NCI-H2227 treated with DMSO at 0.1 percent for 48 hours (cell line): ENCODE data around the gene TDRD12.

Experiments
- DNase-seq: peaks from one replicate; lab custom pipeline; 2025; lab: John Stamatoyannopoulos, UW

TDRD12 gene, protein sequence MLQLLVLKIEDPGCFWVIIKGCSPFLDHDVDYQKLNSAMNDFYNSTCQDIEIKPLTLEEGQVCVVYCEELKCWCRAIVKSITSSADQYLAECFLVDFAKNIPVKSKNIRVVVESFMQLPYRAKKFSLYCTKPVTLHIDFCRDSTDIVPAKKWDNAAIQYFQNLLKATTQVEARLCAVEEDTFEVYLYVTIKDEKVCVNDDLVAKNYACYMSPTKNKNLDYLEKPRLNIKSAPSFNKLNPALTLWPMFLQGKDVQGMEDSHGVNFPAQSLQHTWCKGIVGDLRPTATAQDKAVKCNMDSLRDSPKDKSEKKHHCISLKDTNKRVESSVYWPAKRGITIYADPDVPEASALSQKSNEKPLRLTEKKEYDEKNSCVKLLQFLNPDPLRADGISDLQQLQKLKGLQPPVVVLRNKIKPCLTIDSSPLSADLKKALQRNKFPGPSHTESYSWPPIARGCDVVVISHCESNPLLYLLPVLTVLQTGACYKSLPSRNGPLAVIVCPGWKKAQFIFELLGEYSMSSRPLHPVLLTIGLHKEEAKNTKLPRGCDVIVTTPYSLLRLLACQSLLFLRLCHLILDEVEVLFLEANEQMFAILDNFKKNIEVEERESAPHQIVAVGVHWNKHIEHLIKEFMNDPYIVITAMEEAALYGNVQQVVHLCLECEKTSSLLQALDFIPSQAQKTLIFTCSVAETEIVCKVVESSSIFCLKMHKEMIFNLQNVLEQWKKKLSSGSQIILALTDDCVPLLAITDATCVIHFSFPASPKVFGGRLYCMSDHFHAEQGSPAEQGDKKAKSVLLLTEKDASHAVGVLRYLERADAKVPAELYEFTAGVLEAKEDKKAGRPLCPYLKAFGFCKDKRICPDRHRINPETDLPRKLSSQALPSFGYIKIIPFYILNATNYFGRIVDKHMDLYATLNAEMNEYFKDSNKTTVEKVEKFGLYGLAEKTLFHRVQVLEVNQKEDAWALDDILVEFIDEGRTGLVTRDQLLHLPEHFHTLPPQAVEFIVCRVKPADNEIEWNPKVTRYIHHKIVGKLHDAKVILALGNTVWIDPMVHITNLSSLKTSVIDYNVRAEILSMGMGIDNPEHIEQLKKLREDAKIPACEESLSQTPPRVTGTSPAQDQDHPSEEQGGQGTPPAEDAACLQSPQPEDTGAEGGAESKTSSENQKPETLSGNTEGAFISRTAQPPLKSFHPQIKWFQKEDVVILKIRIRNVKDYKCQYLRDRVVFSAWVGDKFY (N-terminal part only)

DNA sequence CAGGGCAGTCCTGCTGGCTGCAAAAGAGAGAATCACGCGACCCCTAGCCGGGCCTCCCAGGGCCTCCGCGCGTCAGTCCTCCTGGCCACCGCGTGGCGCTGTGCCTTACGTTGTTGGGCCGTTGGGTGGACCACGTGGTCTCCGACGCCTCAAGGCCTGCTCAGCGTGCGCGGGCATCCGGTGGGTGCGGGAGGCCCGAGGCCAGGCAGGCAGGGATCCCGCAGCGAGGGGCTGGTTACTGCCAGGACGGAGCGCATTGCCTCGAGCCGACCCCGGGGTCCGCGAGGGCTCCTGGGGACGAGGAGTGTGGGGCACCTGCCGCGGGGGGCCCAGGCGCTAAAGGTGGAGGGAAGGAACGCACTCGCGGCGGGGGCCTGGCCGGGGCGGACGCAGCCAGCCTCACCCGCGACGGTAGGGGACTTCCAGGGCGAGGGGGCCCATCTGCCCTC is at the start of gene TDRD12:
Gene TDRD12, plus strand, starts transcription at position 157 of the 449 bp plus-strand sequence. CDS start 306 bp downstream, outside the sequence.
- no peak for DNase-seq

DNA sequence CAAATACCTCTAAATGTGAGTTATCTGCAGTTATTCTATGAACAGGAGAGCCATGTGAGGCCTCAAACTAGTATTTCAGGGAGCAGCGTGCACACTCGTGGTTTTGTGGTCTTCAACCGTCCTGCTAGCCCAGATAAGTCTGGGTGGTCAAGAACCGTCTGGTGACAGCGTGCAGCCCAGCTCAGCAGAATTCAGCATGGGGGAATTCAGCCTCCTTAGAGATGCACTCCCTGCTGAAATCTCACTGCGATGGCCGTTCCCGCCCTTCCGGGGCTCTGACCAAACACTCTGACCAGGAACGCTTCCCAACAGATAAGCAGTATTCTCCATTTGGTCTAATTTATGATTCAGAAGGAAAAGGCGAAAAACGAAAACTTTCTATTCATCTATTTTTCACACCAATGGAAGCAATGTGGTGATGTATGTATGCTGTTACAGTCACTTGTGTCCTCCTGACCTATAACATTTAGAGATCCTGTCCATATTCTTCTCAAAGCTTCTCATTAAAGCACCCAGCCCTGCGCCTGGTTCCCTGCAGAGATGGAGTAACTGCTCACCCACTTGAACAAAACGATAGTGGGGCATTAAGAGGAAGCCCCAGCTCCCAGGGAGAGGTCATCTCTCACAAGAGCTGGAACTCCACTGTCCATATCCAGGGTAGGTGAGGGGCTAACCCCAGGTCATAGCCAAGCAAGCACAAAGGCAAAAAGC is 47.5 kb upstream of the TDRD12 start:
- DNase-seq: no peak

DNA sequence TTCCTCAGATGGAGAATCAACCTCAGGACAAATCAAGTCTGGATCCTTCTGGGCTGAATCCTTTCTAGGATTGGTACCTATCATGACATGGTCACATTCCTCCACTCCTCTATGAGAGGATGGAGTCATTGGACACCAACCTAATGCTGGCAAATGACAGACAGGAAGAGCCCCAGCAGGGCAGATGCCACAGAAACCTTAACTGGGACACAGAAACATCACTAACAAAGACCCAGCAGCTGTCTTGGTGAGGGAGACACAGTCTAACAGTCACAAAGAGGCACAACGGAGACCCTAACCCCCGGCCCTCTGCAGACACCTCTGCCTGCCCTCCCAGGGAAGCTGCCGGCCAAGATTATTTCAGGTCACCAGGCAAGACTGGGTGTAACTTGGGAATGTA is 46.7 kb upstream of the TDRD12 start:
- no peak for DNase-seq

DNA sequence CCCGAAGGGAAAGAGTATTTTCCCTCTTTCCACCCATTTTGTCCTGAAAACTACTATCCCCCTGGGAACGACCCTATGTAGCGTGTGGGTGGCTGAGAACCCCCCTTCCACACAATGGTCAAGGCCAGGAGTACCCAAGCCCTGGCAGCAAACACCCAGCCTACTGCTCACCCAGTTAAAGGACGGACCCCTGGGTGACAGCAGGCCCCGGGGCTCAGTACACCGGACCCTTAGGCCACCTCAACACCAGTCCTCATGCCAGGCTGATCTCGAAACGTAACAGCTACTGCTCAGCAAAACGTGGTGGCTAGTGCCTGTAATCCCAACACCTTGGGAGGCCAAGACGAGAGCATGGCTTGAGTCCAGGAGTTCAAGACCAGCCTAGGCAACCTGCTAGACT is 46.0 kb upstream of the TDRD12 start:
- DNase-seq: no peak

DNA sequence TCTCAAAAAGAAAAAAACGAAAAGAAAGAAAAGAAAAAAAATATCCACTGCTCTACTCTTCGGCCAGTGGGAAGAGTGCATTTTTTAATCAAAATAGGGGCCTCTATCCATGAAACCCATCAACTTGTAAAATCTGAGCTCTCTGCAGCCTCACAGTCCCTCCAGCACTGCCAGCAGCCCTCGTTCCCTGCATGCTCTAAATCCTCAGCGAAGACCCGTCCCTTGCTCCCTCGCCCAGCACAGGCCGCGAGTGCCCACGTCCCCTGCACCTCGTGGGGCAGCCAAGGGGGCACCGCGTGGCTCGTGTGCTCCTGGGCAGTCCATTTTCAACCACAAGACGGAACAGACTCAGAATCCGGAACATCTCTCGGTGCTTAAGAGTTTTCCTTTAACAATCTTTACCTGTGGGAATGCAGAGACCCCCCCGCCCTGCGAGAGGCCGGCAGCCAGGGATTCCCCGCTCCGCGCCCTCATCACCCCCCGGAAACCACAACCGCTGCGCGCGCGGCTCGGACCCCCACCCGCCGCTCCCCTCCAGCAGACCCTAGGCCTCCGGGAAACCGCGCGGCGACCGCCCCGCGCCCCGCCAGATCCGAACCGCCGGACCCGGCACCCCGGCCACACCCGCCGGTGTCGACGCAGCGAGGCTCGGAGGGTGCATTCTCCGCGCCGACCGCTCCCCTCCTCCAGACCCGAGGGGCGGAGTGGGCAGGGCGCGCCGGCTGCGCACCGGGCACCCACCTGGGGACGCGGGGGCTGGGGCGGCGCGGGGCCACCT is 45.2 kb upstream of the TDRD12 start:
- peak; percentile 64 for DNase-seq

DNA sequence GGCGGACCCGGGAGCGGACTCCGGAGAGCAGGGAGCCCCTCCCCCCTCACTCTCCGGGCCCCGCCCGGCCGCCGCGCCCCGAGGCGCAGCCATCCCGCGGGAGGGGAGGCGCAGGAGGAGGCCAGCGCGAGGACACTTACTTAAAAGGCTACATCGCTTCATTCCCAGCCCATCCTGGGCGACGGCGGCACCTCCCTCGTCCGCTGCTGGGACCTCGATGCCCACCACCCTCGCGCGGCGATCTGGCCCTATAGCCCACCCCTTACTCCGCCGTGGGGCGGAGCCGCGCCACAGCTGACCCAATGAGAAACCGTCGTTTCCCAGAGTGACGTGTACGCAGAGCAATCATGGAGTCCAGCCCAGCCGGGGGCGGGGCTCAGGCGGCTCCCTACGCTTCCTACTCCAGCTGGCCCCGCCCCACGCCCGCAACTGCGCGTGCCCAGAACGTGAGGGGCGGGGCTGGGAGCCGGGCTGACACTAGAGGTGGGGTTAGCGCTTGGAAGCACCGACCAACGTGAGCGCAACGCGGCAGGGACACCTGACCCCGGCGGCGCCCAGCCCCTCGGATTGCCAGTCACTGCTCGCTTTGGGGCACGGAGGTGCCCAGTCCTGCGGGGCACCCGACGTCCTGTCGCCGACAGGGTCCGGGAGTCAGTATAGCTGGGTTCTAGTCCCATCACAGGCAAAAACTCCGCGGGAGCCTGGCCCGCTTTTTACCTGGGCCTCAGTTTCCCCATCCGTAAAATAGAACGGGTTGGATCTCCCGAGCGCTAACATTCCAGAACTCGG is 44.4 kb upstream of the TDRD12 start, which contains the start of gene ANKRD27:
Gene ANKRD27, minus strand, starts transcription at position 250 of the 789 bp plus-strand sequence. CDS start 16,165 bp downstream, outside the sequence.
- DNase-seq: peak; percentile 100

DNA sequence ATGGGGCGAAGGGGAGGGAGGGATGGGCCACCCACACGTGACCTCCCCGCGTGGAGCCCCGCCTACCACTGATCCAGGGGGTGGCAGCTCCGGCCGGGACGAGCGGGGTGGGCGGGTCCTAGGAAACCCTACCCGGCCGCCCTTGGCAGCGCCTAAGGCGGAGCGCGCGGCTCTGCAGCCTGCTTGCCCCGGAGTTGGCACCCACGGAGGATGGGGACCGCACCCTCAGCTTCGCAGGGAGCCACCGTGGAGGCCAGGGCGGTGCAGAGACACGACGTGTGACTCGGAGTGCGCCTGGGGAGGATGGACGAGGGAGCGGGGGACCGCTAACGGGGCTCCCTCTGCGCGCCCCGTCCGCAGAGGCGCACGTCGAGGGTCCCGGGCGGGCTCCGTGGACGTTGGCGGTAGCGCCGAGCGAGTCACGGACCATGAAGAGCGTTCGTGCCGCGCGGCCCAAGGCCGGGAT is 43.8 kb upstream of the TDRD12 start, which contains the start of gene RGS9BP:
Gene RGS9BP, plus strand, starts transcription at position 129 of the 466 bp plus-strand sequence. CDS start 416 bp downstream, outside the sequence.
- DNase-seq: peak; percentile 91

DNA sequence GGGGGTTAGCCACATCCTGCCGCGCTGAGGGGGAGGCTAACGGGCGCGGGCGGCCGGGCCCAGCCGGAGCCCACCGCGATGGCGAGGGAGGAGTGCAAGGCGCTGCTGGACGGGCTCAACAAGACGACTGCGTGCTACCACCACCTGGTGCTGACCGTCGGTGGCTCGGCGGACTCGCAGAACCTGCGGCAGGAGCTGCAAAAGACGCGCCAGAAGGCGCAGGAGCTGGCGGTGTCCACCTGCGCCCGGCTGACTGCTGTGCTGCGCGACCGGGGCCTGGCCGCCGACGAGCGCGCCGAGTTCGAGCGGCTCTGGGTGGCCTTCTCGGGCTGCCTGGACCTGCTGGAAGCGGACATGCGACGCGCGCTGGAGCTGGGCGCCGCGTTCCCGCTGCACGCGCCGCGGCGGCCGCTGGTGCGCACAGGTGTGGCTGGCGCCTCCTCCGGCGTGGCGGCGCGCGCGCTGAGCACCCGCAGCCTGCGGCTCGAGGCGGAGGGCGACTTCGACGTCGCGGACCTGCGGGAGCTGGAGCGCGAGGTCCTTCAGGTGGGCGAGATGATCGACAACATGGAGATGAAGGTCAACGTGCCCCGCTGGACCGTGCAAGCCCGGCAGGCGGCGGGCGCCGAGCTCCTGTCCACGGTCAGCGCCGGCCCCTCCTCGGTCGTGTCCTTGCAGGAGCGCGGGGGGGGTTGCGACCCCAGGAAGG is 43.2 kb upstream of the TDRD12 start:
- DNase-seq: peak; percentile 87

DNA sequence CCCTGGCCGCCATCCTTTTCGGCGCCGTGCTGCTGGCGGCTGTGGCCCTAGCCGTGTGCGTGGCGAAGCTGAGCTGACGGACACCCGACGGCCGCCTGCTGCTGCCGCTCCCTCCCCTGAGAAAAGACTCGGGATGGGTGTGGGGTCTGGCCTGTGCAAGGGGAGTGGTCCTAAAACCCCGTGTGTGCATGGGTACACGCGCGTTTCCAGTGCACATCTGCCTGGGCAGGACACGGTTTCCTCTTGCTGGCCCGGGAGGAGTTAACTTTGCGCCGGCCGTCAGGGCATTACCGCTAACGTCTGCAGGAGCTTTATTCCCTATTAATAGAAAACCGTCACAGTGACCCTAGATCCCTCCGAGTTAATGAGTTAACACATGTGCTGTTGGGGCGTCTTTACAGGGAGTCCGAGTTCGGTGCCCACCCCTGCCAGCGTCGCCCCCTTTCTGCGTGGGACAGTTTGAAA is 42.6 kb upstream of the TDRD12 start:
- no peak for DNase-seq

DNA sequence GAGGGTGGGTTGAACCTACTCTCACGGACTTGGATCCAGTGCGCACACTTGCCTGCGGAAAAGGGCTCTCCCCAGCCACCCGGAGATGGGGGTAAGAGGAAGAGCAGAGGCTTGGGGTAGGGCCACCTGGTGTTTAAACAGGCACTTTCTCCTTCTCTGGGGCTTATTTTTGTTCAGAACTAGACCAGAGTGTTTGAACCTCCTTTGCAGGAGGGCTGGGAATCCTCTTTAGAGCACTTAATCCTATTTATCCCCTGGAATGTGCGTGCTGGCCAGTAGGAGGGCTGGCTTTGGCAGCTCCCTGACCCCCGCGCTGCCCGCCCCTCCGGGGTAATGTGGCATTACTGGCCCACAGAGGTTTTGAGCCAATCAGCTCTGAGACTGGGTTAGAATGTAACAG is 41.9 kb upstream of the TDRD12 start:
- DNase-seq: no peak

DNA sequence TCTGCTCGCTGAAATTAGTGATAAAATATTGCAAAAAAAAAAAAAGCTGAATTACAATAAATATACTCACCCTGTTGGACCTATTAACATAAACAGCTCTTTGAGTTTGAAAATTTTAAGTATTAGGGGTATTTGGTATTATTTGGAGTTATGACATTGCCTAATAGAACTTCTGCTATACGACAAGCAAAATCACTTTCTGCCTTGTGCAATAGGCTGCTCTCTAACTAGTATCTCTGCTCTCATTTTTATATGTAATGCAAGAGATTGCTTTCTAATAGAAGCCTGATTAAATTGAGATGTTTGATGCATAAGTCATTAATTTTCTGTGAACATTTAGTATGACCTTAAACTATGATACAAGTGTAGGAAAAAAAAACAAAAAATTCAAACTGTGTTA is 38.6 kb upstream of the TDRD12 start:
- DNase-seq: no peak

DNA sequence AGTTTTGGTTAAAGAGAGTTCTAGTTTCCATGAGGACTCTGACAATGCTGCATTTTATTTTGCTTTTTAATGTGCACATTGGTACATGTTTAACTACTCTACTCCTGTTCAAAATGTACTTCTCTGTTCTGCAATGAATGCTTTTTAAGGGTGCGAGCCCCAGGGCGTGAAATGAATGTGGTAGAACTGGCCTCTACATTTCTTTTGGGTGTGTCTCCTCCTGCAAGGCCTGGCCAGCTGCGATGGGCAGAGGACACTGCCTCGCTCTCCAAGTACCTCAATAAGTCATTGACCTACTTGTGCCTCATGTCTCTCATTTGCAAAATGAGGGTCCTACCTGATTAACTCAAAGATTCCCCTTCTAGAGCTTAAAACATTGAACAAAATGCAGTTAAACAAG is 37.2 kb upstream of the TDRD12 start:
- DNase-seq: no peak

DNA sequence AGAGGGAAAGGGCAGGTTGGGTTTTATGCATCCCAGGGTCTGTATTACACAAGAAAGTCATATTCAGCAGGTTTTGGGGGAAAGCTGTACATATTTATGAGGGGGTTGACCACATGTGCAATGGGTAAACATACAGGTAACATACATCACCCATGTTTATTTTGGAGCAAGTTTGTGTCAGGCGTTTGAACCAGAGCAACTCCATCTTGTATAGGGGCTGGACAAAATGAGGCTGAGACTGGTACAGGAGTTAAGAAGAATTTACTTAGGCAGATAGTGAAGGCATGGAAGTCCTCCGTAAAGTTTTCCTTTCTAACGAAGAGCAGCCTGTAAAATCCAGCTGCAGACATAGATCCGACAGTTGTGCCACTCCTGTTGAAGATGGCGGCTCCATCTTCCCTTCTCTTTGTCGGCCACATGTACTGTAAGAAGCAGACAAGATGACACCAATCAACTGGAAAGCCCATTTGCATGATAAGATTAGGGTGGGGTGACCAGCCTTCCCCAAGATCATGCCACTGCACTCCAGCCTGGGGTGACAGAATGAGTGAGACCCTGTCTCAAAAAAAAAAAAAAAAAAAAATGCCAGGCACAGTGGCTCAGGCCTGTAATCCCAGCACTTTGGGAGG is 32.6 kb upstream of the TDRD12 start:
- no peak for DNase-seq

DNA sequence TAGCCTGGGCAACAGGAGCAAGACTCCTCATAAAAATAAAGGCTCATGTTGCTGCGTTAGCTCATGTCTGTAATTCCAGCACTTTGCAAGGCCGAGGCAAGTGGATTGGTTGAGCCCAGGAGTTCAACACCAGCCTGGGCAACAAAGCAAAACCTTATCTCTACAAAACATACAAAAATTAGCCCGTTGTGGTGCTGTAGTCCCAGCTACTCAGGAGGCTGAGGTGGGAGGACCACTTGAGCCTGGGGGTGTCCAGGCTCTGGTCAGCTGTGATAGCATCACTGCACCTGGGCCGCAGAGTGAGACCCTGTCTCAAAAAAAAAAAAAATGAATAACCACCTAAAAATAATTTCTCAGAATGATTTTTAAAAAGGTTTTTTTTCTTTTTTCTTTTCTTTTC is 31.9 kb upstream of the TDRD12 start:
- no peak for DNase-seq

DNA sequence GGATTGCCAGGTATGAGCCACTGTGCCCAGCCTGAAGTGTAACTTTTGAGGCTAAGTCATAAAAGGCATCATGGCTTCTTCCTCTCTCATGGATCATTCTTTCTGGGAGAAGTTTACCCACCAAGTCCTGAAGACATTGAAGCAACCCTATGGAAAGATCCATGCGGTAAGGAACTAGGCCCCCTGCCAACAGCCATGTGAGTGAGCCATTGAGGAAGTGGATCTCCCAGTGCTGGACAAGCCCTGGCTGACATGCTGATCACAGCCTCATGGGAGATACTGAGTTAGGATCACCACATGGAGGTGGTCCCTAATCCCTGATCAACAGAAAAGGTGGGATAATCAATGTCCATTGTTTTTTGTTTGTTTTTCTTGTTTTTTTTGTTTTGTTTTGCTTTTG is 31.3 kb upstream of the TDRD12 start:
- no peak for DNase-seq

DNA sequence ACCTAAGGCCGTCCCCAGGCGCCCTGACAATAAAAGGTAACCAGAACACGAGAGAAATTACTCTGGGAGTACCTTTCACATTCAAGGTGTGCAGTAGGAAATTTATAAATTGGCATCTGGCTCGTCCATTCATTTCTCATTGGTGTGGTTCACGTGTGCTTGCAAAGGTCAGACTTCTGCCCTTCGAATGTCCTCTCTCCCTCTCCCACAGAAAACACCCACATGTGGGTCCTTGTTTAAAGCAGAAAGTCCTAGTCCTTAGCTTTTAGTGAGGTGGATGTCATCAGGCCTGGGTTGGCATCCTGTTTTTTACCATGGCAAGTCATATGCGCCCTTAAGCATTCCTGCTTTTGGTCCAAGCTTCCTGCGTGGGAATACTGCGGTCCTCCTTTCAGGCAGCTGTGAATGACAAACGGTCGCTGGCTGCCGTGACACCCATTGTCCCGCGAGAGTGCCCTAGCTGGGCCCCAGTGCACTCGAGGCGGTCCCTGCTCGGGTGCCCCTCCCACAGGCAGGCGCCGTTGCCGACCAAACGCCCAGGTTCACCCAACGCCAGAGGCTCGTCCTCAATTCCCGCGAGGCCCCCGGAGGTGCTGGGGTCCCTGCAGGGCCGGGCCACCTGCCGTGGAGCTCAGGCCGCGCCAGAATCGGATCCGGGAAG is 28.1 kb upstream of the TDRD12 start, which contains the start of gene NUDT19:
Gene NUDT19, plus strand, starts transcription at position 531 of the 661 bp plus-strand sequence. CDS start 140 bp downstream, outside the sequence.
- DNase-seq: peak; percentile 97

DNA sequence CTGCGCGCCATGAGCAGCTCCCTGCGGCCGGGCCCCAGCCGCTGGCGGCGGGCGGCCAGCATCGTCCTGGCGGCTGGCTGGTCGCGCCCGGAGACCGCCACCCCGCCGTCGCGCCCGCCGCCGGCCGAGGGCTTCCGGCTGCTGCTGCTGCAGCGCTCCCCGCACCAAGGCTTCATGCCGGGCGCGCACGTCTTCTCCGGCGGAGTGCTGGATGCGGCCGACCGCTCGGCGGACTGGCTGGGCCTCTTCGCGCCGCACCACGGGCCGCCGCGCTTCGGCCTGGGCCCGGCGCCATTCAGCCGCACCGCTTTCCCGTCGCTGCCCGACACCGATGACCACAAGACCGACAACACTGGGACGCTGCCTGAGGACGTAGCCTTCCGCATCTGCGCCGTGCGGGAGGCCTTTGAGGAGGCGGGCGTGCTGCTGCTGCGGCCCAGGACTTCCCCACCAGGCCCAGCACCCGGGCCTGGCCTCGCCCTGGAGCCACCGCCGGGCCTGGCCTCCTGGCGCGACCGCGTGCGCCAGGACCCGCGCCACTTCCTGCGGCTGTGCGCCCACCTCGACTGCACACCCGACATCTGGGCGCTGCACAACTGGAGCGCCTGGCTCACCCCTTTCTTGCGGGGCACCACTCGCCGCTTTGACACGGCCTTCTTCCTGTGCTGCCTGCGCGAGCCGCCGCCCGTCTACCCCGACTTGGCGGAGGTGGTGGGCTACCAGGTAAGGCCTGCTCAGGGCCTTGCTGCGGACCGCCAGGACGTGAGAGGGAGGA is 27.4 kb upstream of the TDRD12 start:
- peak; percentile 90 for DNase-seq
